Fibroblast of pulmonary artery (primary cell): ENCODE data around the gene SLC27A2.

ENCODE experiments used
- DNase-seq: peaks from one replicate; pipeline ENCODE4 v3.0.0-alpha.2; 2010; ENCODE audit warnings: low read depth
- H3K4me3 ChIP-seq: replicated peaks from 2 replicates; pipeline ENCODE4 v1.5.1; 2011; ENCODE audit warnings: low read depth, mild to moderate bottlenecking, control low read depth, low read length, moderate library complexity
- TF ChIP-seq, protein P1 (sequence below): IDR thresholded peaks from 2 replicates; pipeline ENCODE4 v1.5.1; 2011; ENCODE audit warnings: mild to moderate bottlenecking, control low read depth, low read length, inconsistent platforms; ENCODE audit errors: missing control alignments

Gene SLC27A2

DNA sequence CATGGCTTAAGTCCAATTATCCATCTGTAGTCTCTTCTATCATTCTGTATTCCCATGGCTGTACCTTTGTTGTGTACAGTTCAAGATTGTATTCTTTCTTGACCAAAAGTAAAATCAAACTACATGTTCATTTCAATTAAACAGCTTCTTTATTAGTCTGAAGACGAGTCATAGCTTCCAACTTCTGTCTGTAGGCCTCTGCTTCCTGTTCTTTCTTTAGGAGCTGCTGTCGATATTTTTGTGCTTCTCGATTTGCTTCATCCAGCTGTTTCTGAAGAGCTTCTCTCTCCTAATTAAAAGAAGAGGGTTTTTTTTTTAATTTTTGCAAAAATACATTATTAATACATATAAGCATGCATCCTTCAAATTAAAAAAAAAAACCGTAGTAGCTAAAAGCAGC is 96.5 kb downstream of the SLC27A2 start:
- H3K4me3 ChIP-seq = no peak overlapping the region
- DNase-seq = no peak
- TF ChIP-seq, protein P1, sequence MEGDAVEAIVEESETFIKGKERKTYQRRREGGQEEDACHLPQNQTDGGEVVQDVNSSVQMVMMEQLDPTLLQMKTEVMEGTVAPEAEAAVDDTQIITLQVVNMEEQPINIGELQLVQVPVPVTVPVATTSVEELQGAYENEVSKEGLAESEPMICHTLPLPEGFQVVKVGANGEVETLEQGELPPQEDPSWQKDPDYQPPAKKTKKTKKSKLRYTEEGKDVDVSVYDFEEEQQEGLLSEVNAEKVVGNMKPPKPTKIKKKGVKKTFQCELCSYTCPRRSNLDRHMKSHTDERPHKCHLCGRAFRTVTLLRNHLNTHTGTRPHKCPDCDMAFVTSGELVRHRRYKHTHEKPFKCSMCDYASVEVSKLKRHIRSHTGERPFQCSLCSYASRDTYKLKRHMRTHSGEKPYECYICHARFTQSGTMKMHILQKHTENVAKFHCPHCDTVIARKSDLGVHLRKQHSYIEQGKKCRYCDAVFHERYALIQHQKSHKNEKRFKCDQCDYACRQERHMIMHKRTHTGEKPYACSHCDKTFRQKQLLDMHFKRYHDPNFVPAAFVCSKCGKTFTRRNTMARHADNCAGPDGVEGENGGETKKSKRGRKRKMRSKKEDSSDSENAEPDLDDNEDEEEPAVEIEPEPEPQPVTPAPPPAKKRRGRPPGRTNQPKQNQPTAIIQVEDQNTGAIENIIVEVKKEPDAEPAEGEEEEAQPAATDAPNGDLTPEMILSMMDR = no peak

DNA sequence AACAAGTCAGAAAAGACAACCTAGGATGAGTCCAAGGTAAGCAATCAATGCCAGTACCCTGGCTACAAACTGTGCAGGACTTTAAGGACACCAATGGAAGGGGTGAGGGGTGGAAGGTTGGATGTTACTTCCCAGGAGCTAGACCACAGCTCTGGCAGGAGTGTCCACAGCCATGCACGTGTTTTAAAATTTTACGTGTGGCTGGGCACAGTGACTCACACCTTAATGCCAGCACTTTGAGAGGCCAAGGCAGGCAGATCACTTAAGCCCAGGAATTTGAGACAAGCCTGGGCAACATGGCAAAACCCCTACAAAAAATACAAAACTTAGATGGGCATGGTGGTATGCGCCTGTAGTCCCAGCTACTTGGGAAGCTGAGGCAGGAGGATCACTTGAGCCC is 98.3 kb downstream of the SLC27A2 start:
- DNase-seq = no peak
- TF ChIP-seq, protein P1 = no peak
- H3K4me3 ChIP-seq = no peak overlapping the region

DNA sequence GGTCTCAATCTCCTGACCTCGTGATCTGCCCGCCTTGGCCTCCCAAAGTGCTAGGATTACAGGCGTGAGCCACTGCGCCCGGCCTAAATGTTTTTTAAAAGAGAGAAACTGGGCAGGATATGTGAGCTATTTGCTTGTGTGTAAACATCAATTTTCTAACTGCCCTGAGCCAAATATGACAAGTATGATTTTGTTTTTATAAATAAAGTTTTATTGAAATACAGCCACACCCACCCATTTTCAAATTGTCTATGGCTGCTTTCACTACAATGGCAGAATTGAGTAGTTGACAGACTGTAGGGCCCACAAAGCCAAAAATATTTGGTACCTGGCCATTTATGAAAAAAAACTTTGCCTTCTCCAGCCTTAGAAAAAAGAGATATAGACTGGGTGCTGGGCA is 99.4 kb downstream of the SLC27A2 start:
- DNase-seq = no peak
- TF ChIP-seq, protein P1 = no peak
- H3K4me3 ChIP-seq = no peak overlapping the region
